Epidermal melanocyte (primary cell): Measurements from ENCODE around the gene WIPF1.
"Not testable (repeated sequence)": the region's sequence is repeated elsewhere in the genome, so short reads cannot be mapped to it uniquely, and the experiment has no call there.

Experiments
- DNase-seq: peaks from one replicate; pipeline ENCODE4 v3.0.0; 2011; ENCODE audit warnings: low spot score; ENCODE audit not compliant: insufficient read length

WIPF1 gene

DNA sequence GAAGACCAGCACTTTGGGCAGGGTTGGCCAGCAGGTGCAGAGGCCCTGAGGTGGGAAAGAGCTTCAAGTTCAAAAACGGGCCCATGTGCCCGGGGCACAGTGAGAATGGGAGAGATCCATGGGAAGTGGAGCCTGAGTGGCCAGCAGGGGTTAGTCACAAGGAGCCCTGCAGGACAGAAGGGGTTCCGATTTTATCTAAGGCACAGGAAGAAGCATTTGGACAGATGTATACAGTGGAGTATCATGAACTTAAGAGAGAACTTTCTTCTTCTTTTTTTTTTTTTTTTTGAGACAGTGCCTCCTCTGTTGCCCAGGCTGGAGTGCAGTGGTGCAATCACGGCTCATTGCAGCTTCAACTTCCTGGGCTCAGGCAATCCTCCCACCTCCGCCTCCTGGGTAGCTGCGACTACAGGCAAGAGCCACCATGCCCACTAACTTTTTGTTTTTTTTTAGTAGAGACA lies 24.0 kb downstream of the WIPF1 start:
- no peak for DNase-seq

DNA sequence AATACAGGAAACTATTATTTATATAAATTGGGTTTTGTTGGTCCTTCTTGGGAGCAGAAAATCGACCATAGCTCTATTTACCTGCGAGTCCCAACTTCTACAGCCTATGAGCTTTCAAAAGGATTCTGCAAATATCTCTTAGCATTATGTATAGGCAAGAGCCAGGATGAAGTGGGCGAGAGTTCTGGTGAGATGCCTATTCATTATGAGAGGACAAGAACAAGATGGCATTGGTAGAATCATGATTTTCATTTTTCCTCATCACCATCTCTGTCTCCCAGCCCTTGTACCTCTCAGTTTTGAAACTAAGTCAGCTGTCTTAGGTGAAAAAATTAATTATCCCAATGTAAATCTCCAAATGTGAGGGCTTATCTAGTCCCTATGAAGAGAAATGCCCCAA lies 25.0 kb downstream of the WIPF1 start:
- no peak for DNase-seq

DNA sequence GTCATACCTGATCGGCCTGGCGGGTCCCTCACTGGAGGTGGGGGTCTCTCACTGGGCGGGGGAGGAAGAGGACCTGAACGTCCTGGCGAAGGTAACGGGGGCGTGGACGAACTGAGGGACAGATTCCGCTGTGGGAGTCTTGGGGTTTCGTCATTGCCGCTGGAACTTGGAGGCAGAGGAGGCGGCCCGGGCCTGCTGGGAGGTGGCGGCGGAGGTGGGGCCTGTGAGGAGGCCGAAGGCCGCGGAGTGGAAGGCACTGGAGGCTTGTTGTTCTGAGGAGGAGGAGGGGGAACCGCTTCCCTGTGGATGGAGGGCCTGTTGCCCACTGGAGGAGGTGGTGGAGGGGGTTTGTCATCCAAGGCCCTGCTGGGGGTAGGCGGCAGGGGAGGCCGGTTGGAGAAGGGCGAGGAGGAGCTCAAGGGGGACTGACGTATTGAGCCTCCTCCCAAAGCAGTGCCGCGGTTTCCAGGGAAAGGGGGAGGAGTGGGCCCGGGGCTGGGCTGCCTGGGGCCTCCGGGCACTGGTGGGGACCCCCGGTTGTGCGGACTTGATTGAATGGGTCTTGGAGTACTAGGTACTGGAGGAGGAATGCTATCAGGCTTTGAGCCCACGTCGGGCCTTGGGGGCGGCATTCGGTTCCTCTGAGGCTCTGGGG lies 25.8 kb downstream of the WIPF1 start:
- no peak for DNase-seq

DNA sequence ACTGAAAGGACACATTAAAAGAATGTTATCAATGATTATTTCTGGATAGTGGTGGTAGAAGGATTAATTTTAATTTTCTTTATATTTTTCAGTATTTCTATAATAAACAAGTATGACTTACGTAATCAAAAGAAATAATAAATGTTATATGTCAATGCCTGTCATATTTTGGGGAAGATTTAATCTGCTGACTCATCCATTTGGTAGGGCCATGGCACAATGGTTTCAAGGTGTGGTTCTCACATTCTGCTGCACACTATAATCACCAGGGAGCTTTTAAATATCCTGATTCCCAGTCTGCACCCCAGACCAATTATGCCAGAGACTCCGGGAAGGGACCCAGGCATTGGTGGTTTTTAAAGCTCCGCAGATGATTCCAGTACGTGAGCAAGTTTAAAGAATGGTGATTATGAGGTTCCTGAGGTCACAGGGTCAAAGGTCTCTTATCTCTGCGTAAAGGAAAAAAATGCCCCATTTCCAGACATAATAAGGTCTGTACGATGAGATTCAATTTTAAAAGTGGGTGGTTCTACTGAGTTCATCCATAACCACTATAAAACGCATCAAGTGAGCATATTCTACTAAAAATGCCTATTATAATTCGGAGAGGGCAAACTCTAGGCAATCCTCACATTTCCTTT lies 27.2 kb downstream of the WIPF1 start:
- DNase-seq: no peak

DNA sequence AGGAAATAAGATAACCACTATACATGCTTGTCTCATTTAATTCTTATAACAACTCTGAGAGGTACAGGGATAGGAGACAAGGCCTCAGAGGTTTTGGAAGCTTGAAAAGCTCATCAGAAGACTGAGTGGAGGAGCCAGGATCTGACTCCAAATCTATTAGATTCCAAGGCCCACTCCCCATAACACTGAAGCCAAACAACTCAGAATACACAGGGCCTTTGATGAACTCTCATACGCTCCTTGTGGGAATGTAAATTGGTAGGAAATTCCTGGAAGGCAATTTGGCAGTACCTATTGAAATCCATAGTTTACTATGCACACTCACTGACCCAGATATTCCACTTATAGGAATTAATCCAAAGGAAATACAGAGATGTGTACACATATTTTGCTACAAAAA lies 27.9 kb downstream of the WIPF1 start:
- DNase-seq: no peak

DNA sequence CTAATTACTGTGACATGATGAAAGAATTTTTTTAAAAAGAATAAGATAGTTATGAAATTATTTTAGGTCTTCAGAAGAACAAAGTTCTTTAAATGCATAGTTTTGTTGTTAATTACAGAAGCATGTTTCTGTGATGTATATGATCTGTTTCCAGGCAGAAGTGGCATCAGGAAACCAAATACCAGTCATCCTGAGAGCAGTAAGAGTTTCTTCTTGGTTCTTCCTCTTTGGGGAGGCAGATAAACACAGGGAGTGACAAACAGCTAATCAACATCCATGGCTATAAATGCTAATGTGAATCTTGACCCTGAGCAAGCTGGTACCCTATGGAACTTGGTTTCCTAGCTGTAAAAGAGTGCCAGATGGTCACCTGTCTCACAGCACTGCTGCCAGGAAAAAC lies 29.2 kb downstream of the WIPF1 start:
- DNase-seq: no peak

DNA sequence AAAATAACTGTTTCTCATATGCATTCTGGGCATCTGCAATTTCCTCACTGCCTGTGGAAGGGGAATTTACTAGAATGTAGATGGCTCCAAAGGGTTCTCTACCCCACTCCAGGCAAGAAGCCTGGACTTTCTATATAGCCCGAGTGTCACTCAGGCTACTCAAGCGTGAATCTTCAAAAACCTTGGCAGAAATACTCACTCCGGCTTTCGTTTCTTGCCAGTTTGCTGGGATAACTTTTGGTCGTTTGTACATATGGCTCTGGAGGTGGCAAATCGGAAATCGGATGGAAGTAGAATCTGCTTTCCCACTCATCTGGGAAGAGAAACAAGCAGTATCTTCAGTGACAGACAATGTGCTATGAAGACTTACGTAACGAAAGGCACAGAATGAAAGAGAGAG lies 30.7 kb downstream of the WIPF1 start:
- DNase-seq: no peak

DNA sequence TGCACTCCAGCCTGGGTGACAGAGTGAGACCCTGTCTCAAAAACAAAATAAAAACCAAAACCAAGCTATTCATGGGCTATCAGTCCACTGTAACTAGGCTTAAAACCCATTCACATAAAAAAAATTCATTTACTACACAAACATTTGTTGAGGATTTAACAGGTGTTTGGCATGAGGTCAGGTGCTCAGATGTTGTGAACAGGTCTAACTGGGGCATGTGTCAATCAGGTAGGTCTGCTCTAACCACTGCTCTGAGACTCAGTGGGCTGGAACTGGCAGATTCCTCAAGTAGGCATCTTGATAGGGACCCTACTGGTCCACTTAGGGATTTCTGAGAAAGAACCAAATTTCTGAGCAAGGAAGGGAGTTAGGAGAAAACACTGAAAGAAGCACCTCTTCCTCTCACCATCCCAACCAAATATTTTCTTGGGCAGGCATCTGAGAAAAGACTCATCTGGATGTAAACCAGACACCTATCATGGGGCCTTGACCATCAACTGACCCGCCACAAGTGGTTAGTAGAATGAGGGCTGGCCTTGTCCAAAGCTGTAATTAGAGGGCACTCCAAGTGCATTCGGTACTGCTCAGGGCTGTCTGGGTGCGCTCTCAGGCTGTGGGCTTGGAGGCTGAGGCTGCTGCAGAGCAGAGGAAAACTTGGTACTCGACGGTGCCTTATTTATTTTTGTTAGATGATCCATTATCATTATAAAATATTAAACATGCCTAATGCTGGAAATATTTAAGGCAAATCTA lies 33.9 kb downstream of the WIPF1 start:
- DNase-seq: no peak

DNA sequence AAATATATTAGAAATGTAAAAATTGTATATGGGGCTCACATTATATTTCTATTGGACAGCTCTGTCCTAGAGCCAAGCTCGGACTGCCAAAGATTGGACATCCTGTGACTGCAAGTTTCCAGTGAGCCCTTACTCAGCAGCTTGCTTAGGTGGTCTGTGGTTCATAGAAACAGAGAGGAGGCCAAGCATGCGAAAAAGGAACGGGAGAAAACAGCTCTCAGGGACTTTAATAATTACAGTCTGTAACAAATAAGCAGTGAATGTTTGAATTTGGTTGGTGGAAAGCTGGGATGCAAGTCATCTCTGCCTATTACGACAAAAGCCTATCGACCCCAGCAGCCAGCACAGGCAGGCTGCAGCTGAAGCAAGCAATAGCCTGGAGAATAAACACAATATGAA lies 35.6 kb downstream of the WIPF1 start:
- DNase-seq: no peak

DNA sequence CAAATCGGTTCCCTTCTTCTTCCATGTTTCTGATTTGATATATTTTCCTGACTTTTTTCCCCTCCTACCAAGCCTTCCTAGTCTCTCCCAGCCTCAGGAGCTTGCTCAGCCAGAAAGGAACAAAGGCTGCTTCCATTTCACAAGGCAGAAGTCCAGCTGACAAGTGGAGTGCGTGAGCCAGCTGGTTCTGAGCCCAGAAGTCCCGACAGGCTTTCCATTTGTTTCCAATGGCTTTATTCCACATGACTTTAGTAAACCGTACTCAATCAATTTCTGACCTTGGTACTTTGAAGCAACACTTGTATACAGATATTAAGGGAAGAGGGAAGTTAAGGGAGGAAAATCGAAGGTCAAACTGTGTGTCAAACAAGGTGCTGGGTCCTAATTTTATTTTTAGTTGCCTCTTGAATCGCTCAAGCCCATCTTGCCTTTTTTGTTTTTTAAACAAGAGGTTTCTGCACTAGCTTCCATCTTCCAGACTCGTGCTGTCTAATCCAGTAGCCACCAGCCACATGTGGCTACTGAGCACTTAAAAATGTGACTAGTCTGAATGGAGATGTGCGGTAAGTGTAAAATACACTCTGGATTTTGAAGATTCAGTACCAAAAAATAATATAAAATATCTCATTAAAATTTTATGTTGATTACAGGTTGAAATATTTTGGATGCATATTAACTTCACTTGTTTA lies 36.2 kb downstream of the WIPF1 start:
- DNase-seq: peak; percentile 62

DNA sequence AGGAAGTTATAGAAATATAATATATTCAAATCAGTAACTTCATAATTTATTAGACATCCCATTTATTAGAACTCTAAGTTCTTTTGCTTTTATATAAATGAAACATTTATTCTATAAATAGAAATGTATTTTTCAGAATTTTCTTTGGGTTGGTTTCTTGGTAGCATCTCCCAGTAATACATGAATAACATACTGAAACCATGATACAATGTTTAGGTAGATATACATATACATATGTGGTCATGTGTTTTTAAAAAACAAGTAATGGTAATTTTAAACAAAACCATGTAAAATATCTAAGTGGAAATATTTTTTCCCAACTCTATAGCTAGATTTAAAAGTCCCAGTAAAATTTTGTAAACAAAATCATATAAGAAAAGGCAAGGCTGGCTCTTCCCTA lies 36.9 kb downstream of the WIPF1 start:
- DNase-seq: no peak

DNA sequence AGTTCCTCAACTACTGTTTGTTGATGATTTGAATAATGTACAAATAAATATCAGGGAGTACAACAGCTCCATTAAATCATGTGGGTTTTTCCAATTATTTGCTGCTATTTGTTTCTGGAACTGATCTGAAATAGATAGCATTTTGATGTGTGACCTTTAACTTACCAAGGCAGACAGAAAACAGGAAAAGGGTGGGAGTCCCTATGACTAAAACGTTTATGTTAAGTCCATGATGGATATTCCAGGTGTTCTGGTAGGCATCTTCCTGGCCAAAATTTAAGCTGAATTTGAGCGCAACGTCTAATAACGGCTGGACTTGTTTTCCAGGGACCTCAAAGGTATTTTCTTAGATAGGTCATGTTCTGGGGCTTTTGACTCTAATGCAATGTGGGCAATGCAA lies 41.6 kb downstream of the WIPF1 start:
- DNase-seq: no peak

DNA sequence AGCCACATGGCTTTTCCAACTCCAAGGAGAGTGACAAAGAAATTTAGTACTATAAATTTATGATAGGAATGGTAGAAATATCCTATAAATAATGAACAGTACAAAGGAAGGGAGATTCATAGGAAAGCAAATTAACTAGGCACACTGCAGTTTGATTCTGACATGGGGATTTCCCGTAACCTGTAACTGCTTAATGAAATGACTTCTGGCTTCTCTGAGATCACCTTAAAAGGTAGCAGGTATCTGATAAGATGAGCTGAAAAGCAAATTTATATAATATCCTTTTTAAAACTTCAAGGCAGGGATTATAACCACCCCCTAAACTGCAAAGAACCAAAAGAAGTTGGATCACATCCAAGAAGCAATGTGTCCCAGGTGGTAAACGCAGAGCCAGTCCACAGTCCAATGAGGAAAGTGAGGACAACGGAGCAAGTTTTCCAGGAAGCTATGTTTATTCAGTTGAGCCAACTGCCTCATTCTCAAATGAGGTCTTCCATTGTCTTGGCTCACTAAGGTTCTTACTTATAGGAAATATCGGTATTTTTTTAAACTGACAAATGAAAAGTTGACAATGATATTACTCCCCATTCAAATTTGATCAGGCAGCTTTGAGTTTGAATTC lies 43.0 kb downstream of the WIPF1 start:
- DNase-seq: no peak

DNA sequence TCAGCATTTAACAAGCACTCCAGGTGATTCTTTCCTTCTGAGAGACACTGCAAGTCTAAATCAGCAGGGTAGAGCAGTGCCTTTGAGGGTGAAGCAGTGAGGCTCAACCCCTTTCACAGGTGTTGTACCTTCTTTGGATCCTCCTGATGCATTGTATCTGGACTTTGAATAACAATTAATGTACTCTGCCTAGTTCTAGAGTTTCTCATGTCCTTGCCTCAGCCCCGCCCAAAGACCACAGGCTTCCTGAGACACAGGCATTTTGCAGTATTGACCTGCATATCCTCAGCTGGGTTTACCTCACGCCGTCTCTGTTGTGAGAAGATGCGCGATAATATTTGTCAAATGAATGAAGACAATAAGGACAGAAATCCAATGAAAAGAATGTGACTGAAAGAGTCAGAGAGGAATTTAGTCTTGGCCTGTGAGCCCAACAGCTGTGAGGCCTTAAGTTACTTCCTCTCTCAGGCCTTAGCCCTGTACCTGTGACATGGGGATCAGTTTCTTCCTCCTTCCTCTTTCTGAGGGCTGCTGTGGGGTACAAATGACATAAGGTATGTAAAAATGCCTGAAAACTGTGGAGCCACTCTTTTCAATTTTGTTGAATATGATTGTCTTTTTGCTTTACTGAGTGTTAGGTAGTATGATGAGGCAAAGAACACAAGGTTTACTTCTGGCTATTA lies 43.7 kb downstream of the WIPF1 start:
- DNase-seq: no peak

DNA sequence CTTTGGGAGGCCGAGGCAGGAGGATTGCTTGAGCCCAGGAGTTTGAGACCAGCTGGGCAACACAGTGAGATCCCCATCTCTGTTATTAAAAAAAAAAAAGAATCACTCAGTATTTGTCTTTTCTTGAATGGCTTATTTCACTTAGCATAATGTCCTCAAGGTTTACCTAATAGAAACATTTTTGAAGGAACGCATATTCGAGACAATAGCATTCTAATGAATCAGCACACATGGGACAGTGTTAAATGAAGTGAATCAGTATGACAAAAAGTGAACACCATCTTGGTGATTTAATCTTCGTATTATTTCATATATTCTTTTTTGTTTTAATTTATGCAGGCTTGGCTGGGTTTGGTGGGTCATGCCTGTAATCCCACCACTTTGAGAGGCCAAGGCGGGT lies 44.7 kb downstream of the WIPF1 start:
- no peak for DNase-seq

DNA sequence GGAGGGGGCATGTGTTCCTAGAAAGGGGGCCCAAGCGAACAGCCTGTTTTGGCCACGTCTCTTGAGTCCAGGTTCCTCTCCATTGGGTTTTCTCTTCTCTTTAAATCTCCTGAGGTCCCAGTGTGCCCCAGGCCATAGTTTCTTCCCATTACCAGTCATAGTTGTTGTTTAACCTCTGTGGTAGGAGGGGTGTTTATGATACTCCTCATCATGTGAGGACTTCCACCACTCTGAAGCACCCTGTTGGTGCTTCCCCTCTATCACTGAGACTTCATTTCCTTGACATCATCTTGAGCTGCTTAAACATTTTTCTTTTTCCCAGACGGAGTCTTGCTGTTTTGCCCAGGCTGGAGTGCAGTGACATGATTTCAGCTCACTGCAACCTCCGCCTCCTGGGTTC lies 45.9 kb downstream of the WIPF1 start:
- DNase-seq: no peak

DNA sequence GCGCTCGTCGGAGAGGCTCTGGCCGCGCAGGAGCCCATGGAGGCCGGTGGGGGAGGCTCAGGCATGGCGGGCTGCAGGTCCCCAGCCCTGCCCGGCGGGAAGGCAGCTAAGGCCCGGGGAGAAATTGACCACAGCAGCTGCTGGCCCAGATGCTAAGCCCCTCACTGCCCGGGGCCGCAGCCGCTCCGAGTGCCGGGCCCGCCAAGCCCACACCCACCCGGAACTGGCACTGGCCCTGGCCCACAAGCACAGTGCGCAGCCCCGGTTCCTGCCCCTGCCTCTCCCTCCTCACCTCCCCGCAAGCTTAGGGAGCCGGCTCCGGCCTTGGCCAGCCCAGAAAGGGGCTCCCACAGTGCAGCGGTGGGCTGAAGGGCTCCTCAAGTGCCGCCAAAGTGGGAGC lies 49.0 kb downstream of the WIPF1 start:
- DNase-seq: not testable (repeated sequence)

DNA sequence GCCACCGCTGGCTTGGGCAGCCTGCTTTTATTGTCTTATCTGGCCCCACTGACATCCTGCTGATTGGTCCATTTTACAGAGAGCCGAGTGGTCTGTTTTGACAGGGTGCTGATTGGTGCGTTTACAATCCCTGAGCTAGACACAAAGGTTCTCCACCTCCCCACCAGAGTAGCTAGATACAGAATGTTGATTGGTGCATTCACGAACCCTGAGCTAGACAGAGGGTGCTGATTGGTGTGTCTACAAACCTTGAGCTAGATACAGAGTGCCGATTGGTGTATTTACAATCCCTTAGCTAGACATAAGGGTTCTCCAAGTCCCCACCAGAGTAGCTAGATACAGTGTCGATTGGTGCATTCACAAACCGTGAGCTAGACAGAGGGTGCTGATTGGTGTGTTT lies 49.6 kb downstream of the WIPF1 start:
- not testable (repeated sequence) for DNase-seq

DNA sequence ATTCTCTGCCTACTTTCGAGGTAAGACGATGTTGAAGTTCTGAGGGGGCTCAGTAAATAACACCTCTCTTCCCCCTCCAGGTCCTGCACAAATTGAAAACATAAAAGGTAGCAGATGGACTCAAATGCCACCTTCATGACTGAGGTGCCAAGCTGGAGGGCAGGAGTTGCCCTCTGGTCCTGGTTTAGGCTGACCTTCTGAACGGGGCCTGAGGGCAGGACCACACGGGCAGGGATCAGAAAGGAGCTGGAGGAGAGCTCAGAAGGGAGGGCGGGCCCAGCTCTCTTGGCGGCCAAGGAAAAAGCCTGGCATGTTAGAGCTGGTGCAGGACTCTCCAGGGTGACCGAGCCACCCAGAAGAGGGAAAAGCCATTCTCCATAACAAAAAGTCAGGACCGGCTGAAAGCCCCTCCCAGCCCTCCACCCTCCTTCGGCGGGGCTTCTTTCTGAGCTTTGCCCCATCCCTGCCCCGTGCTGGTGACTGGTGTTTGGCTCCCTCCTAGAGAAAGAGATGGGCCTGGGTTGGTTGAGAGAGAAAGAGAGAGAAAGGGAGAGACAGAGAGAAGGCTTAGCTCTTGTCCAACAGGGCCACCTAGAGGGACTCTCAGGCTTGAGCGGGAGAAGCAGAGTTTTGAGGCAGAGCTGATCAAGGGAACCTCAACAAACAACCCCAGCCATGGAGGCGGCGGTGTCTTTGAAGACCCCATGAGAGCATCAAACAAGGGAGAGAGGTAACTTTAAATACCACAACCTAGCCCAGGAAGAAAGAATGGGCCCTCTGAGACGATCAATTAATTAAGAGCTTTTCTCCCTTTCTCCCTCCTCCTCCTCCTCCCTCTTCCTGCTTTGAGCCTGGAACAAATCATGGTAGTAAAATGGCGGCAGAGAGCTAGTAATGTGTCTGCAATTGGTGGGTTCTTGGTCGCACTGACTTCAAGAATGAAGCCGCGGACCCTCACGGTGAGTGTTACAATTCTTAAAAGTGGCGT lies 50.8 kb downstream of the WIPF1 start:
- no peak for DNase-seq

DNA sequence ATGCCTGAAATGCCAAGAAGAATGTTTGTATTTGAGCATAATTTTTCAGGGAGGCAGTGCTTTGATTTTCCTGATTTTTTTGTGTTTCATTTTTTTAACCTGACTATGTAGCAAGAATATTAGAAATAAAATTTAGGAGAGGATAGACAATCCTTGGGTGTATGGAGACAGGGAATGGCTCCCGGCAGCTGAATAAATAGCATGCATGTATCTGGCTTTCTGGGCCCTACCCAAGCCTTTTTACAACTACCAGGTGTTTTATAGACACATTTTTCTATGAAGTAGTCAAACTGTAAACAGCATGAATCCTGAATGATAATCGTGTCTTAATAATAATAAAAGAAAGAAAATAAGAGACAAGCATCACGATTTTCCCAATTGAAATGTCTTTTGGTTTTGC lies 52.4 kb downstream of the WIPF1 start:
- DNase-seq: no peak
